Measurements from ENCODE around the gene DAPK2.

DAPK2 gene

GRCh38 chr15:64023220-64023619 is 23.1 kb downstream of the DAPK2 start:
- DNase-seq, result no peak

DNA sequence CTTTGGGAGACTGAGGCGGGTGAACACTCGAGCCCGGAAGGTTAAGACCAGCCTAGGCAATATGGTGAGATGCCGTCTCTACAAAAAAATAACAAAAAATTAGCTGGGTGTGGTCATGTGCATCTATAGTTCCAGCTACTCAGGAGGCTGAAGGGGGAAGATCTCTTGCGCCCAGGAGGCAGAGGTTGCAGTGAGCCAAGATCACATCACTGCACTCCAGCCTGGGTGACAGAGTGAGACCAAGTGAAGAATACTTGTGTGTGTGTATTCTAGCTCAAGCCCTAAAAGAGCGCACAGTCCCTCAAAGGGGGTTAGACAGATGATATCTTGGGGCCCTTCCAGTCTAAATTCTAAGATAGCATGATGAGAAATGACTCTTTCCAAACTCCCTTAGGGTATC is 23.7 kb downstream of the DAPK2 start:
- no peak for DNase-seq

DNA sequence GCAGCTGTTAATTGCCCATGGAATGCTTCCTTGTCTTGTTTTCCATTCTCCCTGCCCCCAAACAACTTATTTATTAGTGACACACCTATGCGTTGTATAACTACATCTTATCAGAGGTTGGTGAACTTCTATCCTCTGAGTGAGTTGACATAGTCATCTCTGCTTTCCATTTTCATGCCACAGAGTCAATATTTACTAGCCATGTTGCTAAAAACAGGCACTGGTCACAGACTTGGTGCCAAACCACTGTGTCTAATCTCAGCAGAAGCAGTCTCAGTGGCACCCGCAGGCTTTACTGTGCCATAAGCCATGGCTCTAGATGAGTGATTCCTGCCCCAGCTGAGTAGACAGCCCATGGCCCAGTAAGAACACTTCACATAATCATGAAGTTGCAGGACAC is 26.5 kb downstream of the DAPK2 start:
- no peak for DNase-seq

DNA sequence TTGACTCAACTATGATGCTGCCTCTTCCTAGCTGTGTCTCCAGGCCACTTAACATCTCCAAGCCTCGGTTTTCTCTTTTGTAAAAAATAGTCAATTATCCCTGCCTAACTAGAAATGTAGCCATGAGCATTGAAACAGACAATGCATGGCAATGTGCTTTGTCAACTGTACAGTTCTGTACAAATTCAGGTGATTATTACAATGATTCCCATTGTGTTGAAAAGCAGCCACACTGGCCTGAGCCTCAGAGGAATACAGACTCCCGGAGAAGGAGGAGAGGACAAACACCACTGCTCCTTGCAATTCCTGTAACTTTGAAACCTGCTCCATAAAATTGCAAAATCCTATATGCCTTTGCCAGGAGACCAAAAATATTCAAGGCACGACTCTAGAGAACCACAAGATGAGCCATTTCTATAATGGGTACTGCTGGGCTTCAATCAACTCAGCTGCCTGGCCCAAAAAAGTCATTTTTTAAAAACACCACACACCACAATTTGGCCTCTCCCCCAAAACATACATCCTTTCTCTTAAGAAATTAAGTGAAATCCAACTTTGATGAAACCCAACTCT is 28.6 kb downstream of the DAPK2 start:
- no peak for DNase-seq

- no peak for DNase-seq
These were observed 29.1 kb downstream of the DAPK2 start for GRCh38 chr15:64017082-64017588.

DNA sequence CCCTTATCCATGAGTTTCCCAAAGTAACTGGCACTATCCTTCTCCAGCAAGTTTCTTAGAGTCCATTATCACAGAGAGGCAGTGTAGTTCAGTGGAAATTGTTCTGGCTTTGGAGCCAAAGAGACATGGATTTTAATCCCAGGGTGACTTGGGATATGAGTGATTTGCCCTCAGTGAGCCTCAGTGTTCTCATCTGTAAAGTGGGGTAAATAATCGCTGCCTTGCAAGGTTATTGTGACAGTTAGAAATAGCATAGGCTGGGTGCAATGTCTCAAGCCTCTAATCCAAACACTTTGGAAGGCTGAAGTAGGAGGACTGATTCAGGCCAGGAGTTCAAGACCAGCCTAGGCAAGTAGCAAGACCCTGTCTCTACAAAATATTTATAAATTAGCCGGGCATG is 30.0 kb downstream of the DAPK2 start:
- no peak for DNase-seq

DNA sequence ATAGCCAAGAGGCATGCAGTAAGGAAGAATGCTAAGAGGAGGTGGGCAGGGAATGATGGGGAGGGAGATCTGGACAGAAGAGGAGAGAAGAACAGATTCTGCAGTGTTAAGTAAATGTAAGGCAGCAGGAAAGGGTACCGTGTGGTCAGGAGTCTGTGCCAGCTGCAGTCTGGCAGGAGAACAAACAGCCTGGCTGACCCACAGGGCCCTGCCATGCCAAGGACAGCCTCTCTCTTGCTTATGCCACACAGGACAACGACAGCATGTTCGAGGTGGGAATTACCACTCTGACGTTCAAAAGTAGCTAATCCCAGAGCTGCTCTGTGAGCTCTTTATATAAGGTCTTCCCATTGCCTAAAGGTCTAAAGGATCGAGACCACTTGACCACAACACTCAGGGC is 31.3 kb downstream of the DAPK2 start:
- no peak for DNase-seq

DNA sequence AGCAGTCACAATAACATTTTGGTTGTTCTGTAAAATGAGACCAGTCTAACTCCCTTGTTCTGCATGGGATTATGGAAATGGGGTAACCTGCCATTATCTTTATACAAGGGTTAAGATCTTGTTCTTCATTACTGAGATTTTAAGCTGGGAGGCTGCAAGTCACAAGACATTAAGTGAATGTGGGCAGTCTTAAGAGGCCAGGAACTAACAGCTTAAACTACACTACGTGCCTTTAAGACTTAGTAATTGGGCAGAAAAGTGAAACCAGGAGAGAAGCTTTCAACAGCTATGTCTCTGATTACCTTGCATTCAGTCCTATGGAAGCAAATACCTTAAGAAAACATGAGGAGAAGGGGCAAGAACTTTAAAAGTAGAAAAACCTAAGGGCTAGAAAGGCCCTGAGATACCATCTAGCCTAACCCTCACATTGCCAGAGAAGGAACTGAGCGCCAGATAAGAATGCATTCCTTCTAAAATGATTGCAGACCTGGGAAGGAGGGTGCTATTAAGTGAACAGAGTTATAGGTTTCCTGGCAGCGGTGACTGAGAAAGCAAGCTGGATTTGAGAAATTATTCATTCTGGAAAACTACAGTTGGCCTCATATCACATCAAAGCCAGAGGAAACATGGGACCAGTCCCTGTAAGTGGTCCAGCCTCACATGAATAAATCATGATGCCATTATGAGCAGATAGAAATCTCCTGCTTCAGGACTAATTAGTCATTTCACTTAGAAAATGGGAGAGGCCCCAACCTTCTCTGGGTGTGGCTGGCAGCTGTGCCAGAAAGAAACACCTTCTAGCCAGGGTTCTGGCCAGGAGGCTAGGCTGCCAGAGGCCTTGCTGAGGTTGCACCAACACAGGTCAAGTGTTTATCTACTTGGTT is 32.9 kb downstream of the DAPK2 start:
- DNase-seq, result no peak

GRCh38 chr15:64011736-64012135 is 34.5 kb downstream of the DAPK2 start:
- DNase-seq, result no peak

GRCh38 chr15:64010719-64011118 is 35.6 kb downstream of the DAPK2 start:
- peak; percentile 94 for DNase-seq

- DNase-seq, result peak; percentile 39
These were observed 36.5 kb downstream of the DAPK2 start for GRCh38 chr15:64009798-64010261.

GRCh38 chr15:64009241-64009640 is 37.0 kb downstream of the DAPK2 start:
- no peak for DNase-seq

GRCh38 chr15:64008177-64008576 is 38.1 kb downstream of the DAPK2 start:
- no peak for DNase-seq

DNA sequence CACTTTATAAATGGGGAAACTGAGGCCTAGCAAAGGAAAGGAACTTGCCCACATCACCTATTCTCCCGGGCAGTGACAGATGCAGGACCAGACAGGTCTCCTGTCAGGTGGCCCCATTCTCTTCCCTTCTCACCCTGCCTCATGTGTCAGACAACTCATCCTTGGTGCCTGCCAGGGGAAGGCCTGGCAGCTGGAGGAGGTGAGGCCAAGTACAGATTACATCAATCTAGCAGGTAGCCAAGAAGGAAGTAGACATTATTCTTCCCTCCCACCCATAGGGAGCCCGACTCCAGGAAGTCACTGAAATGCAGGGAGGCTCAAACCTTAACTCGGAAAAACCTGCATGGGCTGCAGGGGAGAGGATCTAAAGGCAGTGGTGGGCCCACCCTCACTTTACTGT is 39.6 kb downstream of the DAPK2 start:
- DNase-seq, result no peak

GRCh38 chr15:64004587-64004986 is 41.7 kb downstream of the DAPK2 start:
- no peak for DNase-seq

DNA sequence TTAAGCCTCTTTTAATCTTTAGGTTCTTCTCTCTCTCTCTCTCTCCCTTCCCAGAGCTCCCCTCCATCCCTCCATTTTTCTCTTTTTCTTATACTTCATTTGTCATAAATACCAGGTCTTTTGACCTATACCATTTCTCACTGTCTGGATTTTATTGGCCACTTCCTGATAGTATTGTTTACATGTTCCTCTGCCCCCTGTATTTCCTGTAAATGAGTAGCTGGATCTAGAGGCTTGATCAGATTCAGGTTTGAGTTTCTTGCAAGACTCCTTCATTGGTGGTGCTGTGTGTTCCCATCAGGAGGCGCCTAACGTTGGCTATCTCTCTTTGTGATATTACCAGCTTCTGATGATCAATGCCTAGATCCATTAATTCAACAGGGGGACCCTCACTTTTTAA is 42.2 kb downstream of the DAPK2 start:
- no peak for DNase-seq

DNA sequence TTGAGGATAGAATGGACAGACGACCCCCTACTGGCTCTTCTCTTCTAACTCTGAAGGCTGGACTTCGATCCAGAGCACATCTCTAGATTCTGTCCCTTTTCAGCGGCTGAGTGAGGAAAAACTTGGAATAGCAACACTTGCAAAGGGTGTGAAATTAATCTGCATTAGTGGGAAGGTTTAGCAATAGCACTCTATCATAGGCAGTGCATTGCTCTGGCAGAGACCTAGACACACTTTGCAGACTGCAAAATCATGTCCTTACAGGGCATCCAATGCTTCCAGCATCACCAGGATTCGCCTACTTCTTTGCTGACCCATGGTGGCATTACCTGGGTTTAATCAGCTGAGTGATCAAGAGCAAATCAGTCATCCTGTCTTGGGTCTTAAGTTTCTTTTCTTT is 43.1 kb downstream of the DAPK2 start:
- no peak for DNase-seq

DNA sequence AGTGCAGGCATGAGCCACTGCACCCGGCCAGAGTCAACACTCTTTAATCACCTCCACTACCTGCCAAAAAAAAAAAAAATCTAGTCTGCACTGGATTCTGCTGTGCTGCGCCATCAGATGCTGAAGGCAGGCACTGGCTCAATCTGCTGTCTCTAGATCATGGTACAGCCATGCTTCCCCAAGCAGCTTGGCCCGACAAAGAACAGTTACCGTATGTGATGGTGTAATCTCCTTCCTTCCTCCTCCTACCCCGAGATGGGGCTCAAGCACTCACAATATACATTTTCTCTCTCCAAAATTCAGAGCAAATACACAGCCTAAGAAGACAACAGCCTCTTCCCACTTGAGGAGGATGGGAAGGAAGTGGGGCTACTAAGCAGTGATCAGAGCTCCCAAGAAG is 45.1 kb downstream of the DAPK2 start:
- no peak for DNase-seq

DNA sequence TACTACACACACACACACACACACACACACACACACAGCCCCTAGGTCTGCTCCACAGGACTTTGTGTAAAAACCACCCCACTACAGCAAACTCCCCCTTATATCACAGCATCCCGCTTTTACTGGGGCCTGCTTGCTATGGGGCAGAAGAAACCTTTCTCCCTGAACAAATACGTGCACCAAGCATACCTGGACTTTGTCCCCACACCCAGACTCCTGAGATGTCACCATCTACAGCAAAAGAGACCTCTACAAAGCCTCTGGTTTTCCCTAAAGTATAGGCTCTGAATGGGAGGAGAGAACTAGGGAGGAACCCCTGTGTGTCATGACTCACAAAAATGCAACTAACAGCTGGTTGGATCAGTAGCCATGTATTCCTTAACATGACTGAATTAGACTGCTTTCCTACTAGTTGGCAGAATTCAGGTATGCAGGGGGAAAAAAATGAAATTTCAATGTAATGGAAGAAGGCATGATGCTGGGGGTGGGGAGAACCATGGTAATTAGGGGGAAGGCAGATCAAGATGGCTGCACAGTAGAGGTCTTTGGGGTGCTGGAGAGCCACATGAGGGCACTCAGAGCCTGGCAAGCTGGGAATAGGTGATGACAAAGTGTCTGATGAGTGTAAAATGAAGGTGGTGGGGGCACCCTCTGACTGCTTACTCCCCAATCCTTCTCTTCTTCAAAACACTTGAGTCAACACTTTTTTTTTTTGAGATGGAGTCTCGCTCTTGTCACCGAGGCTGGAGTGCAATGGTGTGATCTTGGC is 45.9 kb downstream of the DAPK2 start:
- no peak for DNase-seq

- no peak for DNase-seq
These were observed 47.1 kb downstream of the DAPK2 start for GRCh38 chr15:63999177-63999576.

DNA sequence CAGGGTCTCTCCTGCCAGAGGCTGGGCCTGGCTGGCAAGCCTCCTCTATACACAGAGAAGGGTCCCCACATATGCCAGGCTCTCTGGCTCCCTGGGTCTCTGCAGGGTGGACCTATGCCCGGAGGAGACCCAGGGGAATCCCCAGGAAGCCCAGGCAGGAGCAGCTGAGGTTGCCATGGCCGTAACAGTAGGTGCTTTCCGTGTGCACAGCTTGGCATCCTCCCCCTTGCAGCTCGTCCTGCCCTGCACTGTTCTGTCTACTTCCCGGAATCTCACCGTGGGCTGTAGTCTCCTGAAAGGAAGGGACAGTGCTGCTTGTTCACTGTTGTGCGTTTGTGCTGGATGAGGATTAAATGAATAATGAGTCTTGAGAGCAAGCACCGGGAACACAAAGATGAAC is 47.8 kb downstream of the DAPK2 start:
- DNase-seq, result no peak

GRCh38 chr15:63997715-63998442 is 48.4 kb downstream of the DAPK2 start:
- no peak for DNase-seq
